SH-SY5Y (cell line): Measurements from ENCODE around the gene MEI4.

ENCODE experiments used
- GATA2 ChIP-seq: IDR thresholded peaks from 2 replicates; pipeline ENCODE4 v1.6.1; 2011; ENCODE audit warnings: mild to moderate bottlenecking, low read depth, low read length
- GATA3 ChIP-seq: IDR thresholded peaks from 2 replicates; pipeline ENCODE4 v1.6.1; 2011; ENCODE audit warnings: low read depth, mild to moderate bottlenecking, low read length, moderate library complexity

Gene MEI4

DNA sequence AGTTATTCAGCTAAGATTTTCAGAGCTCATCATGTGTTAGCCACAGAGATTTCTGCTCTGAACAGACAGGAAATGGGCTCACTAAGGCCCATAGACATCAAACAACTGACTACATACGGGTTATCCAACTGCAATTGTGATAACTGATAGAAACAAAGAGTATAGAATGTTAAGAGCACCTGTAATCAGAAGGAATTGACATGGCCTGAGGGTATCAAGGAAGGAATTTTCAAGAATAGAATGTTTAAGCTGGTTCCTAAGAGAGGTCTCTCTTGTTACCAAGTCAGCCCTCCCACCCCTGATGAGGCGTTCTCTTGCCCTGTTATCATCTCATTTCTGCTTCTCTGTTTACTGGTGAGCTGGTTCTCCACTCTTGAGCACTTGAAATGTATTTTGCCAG lies at the start of gene MEI4:
MEI4 (plus strand) TSS at position 301 of the 400 bp plus-strand sequence. CDS start 37,633 bp downstream, outside the sequence.
- TF ChIP-seq GATA3 (no peak), GATA2 (no peak)

- no peak for TF ChIP-seq GATA2
- TF ChIP-seq GATA3: no peak
Observed at GRCh38 chr6:77604476-77604875, 48.4 kb upstream of the MEI4 start.

DNA sequence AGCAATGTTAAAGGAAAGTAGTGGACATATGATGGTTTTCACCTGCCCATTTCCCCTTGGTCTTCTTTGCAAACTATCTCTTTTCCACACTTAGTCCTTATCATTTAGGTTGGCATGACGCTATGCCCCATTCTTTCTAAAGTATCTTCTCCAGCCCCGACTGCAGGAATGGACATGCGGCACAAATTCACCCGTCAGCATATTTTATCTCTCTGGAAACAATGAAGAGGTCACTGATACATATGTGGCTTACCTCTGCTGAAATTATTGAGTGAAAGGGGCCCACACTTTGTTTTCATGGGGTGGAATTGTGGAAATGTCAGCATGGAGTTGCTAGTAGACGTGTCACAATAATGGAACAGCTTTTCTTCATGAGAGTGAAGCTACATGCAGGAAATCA lies 45.8 kb upstream of the MEI4 start:
- TF ChIP-seq GATA3 (no peak), GATA2 (no peak)

- TF ChIP-seq GATA3 (no peak), GATA2 (no peak)
Observed at GRCh38 chr6:77609106-77609505, 43.7 kb upstream of the MEI4 start.

- TF ChIP-seq GATA2 (no peak), GATA3 (no peak)
Observed at GRCh38 chr6:77619114-77619513, 33.7 kb upstream of the MEI4 start.

DNA sequence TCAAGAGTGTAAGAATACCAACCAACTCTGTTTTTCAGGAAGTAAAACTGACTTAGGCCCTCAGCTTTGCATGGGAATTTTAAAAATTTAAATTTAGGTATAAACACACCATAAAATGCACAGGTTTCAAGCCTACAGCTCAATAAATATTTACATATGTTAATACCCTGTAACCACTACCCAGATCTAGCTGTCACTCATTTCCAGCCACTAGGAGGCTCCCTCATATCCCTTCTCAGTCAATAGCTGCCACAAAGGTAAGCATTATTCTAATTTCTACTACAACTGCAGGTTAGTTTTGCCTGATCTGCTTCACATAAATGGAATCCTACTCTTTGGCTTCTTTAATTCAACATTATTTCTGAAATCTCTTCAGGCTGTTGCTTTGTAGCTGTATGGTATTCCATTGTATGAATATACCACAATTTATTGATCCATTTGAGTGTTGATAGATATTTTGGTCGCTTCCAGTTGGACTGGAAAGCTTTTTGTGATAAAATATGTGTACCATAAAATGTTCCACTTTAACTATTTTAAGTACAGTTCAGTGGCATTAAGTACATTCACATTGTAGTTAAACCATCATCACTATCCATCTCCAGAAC lies 32.5 kb upstream of the MEI4 start:
- TF ChIP-seq GATA3: no peak
- no peak for TF ChIP-seq GATA2

GRCh38 chr6:77624515-77624914 lies 28.3 kb upstream of the MEI4 start:
- TF ChIP-seq GATA2: no peak
- TF ChIP-seq GATA3: no peak

GRCh38 chr6:77626426-77626825 lies 26.4 kb upstream of the MEI4 start:
- TF ChIP-seq GATA2 (no peak), GATA3 (no peak)

DNA sequence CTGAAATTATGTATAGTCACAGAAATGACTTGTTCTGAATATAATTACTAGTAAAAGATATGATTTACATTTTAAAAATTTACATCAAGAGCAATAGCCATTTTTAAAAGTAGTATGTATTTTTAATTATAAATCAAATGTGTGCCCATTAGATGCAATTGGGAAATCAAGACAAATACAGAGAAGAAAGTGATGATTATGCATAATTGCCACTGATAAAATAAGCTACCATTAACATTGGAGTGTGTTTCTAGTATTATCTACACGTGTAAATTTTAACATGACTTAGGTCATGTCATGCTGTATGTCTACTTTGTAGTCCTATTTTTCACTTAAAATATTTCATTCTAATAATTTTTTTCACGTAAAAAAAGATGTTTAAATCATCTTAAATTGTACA lies 22.8 kb upstream of the MEI4 start:
- TF ChIP-seq GATA2: no peak
- TF ChIP-seq GATA3: no peak

- TF ChIP-seq GATA3 (no peak), GATA2 (no peak)
Observed at GRCh38 chr6:77633471-77633870, 19.4 kb upstream of the MEI4 start.

DNA sequence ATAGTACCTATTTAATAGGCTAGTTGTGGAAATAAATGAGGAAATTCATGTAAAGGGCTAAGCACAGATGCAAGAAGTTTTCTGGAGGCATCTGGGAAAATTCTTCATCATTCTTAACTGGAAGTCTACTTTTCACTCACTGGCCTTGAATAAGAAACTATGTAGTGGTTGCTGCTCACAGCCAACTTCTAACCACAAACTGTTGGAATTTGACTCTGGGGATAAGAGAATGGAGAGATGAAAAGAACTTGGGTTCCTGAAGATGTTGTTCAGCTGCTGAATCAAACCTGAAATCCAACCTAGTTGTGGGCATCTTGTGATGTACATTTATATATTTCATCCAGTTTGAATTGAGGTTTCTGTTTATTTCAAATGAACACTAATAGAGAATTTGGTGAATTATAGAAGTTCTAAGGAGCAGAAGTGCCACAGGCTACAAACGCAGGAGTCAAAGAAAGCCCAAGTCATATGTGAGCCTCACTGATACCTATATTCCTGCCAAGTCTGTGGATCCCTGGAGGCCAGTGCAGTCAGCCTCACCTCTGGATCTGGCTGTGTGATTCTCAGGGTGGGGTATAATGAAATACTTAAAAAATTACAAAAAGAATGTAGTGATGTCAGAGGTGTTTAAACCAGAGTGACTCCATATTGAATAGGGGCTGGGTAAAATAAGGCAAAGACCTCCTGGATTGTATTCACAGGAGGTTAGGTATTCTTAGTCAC lies 18.7 kb upstream of the MEI4 start:
- TF ChIP-seq GATA2 (no peak), GATA3 (no peak)

DNA sequence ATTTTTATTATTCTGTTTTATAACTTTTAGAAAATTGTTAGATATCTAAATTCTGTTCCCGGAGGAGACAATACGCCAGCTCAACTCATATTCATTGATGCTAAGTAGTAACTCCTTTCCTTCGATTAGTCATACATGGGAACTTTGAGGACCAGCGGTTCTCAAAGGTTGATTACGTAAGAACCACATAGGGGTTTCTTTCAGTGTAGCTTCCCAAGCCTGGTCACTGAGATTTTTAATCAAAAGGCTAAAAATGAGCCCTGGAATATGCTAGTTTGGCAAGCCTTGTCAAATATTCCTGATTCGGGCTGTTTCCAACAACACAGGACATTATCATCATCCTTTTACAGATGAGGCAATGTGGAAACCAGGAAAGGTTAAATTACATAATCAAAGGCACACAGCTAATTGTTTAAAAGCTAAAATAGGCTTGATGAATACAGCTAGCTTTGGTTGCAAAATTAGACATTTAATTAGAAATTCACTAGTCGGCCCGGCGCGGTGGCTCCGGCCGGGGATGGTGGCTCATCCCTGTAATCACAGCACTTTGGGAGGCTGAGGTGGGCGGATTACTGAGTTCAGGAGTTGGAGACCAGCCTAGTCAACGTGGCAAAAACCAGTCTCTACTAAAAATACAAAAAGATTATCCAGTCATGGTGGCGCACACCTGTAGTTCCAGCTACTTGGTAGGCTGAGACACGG lies 14.6 kb upstream of the MEI4 start:
- TF ChIP-seq GATA3 (no peak), GATA2 (no peak)

DNA sequence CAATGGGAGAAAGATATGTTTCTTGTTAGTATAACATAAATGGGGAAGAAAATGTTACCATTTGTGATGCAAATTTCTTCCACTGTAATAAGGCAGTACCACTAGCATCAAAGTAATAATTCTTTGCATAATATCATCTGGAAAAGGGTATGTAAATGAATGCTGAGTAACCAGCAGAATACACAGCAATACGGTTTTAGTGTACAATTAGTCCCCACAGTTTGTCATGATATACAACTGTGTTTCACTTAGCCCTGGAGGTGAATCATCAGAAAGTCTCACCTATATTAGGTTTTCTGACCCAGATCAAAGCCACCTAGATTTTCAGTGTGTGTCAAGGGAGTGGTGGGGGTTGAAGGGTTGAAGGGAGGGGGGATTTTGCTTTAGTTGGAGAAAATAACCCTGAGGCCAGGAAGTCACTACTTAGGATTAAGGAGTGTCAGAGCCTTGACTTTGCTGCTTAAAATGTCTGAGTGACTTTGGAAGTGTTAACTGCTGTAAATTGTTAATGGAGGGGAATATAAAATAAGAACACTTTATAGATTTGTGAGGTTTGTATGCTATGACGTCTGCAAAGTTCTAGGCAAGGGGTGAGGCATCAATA lies 8.6 kb upstream of the MEI4 start:
- no peak for TF ChIP-seq GATA2
- TF ChIP-seq GATA3: no peak

DNA sequence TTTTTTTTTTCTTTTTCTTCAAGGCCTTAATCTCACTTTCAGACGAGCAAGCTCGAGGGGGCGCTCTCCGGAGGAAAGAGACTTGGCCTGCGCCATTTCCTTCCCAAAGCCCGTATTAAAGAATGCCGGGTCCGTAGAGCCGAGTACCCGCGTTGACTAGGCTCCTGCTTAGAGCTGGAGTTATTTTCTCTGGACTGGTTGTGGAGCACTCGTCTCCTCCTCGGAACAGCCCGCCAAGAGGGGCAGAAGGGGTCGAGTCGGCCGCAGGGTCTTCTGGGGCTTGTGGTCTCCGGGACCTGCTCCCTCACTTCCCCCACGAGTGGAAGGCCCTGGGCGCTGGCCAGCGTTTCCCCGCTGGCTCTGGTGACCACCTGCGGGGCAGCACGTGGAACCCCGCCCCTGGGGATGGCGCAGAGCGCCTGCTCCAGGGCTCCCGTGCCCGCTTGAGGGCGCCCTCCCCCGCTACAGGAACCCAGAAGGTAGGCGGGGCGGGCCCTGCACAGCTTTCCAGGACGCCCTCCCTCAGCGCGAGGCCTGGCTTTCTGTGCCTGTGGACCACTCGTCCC lies 2.7 kb upstream of the MEI4 start:
- TF ChIP-seq GATA3 (no peak), GATA2 (no peak)

DNA sequence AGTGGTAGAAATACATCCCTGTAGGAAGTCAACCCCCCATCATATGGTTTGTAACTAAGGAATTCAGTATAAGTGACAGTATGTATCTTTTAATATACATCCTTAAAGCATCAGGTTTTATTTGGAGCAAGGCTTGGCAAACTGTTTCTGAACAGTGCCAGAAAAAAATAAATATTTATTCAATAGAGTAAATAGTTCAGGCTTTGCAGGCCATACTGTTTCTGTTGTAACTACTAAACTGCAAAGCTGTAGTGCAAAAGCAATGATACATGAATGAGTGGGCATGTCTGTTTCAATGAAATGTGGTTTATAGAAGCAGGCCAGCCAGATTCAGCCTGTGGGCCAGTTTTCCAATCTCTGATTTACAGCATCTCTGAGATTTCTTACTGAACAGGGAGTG lies 977 bp downstream of the MEI4 start:
- TF ChIP-seq GATA2: no peak
- TF ChIP-seq GATA3: no peak
